ENCODE results near the gene AASDH. TPM values are rescaled to one million over a fixed set of nuclear protein-coding genes. Genes with fewer than 3 reads are reported as not detected.

Gene AASDH
- total RNA-seq, 2 experiments from 2014 or later: 10.2 to 10.6 TPM

GRCh38 chr4:56289934-56290333 is 97.4 kb downstream of the AASDH start:
- intact Hi-C loops (cut with DNase I, micrococcal nuclease): no loop called here
- peaks cover 5% of the 10 kb centered on the region in 2 experiments for H3K9me3 ChIP-seq (ENCODE audit: control insufficient read depth in 1 of 2, insufficient read depth in 1 of 2, low read length in 2 of 2)
- TF ChIP-seq CTCF (IDR thresholded peaks at IDR 0.05): no peak
- peaks cover 7% of the 10 kb centered on the region for H3K4me1 ChIP-seq (ENCODE audit: insufficient read depth, low read length)
- peak overlapping the region; percentile 28 for H3K4me3 ChIP-seq (ENCODE audit: low read length)
- no peaks in the 10 kb centered on the region for H3K27me3 Mint-ChIP-seq
- H3K27ac Mint-ChIP-seq: peak overlapping the region; percentile 16
- no peak for ATAC-seq (ENCODE audit: poor library complexity)
- no peaks in the 10 kb centered on the region for H3K9me3 Mint-ChIP-seq
- ChIA-PET CTCF (interaction anchor here (1.8 kb wide), 1 partner anchor 10 kb away, joined by 4 read pairs; no protein-coding TSS in a partner anchor), POLR2A (interaction anchor here (1.7 kb wide), 1 partner anchor 11 kb away, joined by 4 read pairs; no protein-coding TSS in a partner anchor)
- no peaks in the 10 kb centered on the region for H3K36me3 Mint-ChIP-seq (ENCODE audit: low read depth)
- H3K27ac ChIP-seq (ENCODE audit: low read depth in 1 of 2, low read length in 2 of 2): no peak overlapping the region
- peaks cover 35% of the 10 kb centered on the region for H3K4me1 Mint-ChIP-seq (ENCODE audit: low read depth)
- DNase-seq: no peak
- no peaks in the 10 kb centered on the region for H3K36me3 ChIP-seq (ENCODE audit: insufficient read depth, low read length)
- H3K4me3 Mint-ChIP-seq: peak overlapping the region; percentile 67
- no peaks in the 10 kb centered on the region for H3K27me3 ChIP-seq (ENCODE audit: control insufficient read depth in 1 of 2, insufficient read depth in 2 of 2, low read length in 2 of 2)

- TF ChIP-seq CTCF (IDR thresholded peaks at IDR 0.05): no peak
- Mint-ChIP-seq H3K4me3 (no peak overlapping the region), H3K4me1 (ENCODE audit: low read depth) (peaks cover 35% of the 10 kb centered on the region), H3K27me3 (no peaks in the 10 kb centered on the region), H3K9me3 (no peaks in the 10 kb centered on the region), H3K36me3 (ENCODE audit: low read depth) (no peaks in the 10 kb centered on the region), H3K27ac (no peak overlapping the region)
- Histone ChIP-seq H3K27me3 (ENCODE audit: control insufficient read depth in 1 of 2, insufficient read depth in 2 of 2, low read length in 2 of 2) (no peaks in the 10 kb centered on the region), H3K4me1 (ENCODE audit: insufficient read depth, low read length) (peaks cover 7% of the 10 kb centered on the region), H3K9me3 (ENCODE audit: control insufficient read depth in 1 of 2, insufficient read depth in 1 of 2, low read length in 2 of 2) (peaks cover 5% of the 10 kb centered on the region in 2 experiments), H3K36me3 (ENCODE audit: insufficient read depth, low read length) (no peaks in the 10 kb centered on the region), H3K27ac (ENCODE audit: low read depth in 1 of 2, low read length in 2 of 2) (no peak overlapping the region), H3K4me3 (ENCODE audit: low read length) (no peak overlapping the region)
- no peak for DNase-seq
- ChIA-PET POLR2A (no interaction called here), CTCF (no interaction called here)
- no peak for ATAC-seq (ENCODE audit: poor library complexity)
- intact Hi-C loops (cut with DNase I, micrococcal nuclease): no loop called here
These were observed 98.6 kb downstream of the AASDH start for GRCh38 chr4:56288663-56289062.

Other genes starting within 250 kb of the AASDH start
- gene PPAT, start 48.1 kb upstream of the AASDH start, total RNA-seq: 1 to 10 TPM; 4.7 to 6.3 TPM
- 10 to 100 TPM; 18.9 to 19.9 TPM for gene PAICS, start 48.8 kb upstream of the AASDH start, total RNA-seq
- 100 to 1,000 TPM; 108 to 119 TPM for gene SRP72, start 80.1 kb upstream of the AASDH start, total RNA-seq
- under 1 TPM in 1 of 2 experiments, not detected in 1; 0.17 TPM for gene ARL9, start 118.3 kb upstream of the AASDH start, total RNA-seq